ENCODE data around the gene R3HDM2. TPM values are rescaled to one million over a fixed set of nuclear protein-coding genes. Genes with fewer than 3 reads are reported as not detected.

The R3HDM2 gene
- total and polyA plus RNA-seq, 10 donors: 11.3 to 90.8 (median 53.5) TPM

- peak; percentile 76 for DNase-seq
- WGBS, 5 donors: 7 to 10% (median 9%) methylated on average over 41 to 48 of the region's 48 CpGs
- Histone ChIP-seq H3K36me3 (peaks cover 0 to 3% (median 0%) of the 10 kb centered on the region in 6 donors), H3K9me3 (no peaks in the 10 kb centered on the region), H3K27ac (no peak overlapping the region), H3K4me3 (peak overlapping the region in 2 of 8 donors; percentile 3 to 77), H3K4me1 (peaks cover 58 to 76% (median 72%) of the 10 kb centered on the region in 6 donors), H3K27me3 (replicated peaks in 1 of 7) (peaks cover 0 to 89% (median 76%) of the 10 kb centered on the region in 7 donors)
- TF ChIP-seq POLR2A (IDR thresholded peaks at IDR 0.05) (no peak), CTCF (IDR thresholded peaks at IDR 0.05 in 8 of 11, conservative IDR thresholded peaks at IDR 0.05 in 3 of 11) (no peak), POLR2AphosphoS5 (IDR thresholded peaks at IDR 0.05) (no peak)
- intact Hi-C loops (cut with DNase I; ENCODE audit: low total_unique reads): no loop called here
Observed at GRCh38 chr12:57241402-57242310, 189.2 kb downstream of the R3HDM2 start.

GRCh38 chr12:57240926-57241401 is 189.9 kb downstream of the R3HDM2 start:
- Histone ChIP-seq H3K9me3 (no peaks in the 10 kb centered on the region), H3K27me3 (replicated peaks in 1 of 7) (peaks cover 0 to 96% (median 82%) of the 10 kb centered on the region in 7 donors), H3K27ac (no peak overlapping the region), H3K4me1 (peaks cover 58 to 83% (median 78%) of the 10 kb centered on the region in 6 donors), H3K36me3 (no peaks in the 10 kb centered on the region), H3K4me3 (peak overlapping the region in 7 of 8 donors; percentile 43 to 77 (median 53))
- TF ChIP-seq CTCF (IDR thresholded peaks at IDR 0.05 in 8 of 11, conservative IDR thresholded peaks at IDR 0.05 in 3 of 11): no peak
- TF ChIP-seq POLR2AphosphoS5 (IDR thresholded peaks at IDR 0.05): no peak
- TF ChIP-seq POLR2A (IDR thresholded peaks at IDR 0.05): no peak
- intact Hi-C loops (cut with DNase I; ENCODE audit: low total_unique reads): no loop called here
- peak; percentile 82 for DNase-seq
- 6 to 11% (median 8%) methylated on average over 4 to 19 of the region's 19 CpGs for WGBS, 5 donors

GRCh38 chr12:57240066-57240921 is 190.5 kb downstream of the R3HDM2 start:
- intact Hi-C loops (cut with DNase I; ENCODE audit: low total_unique reads): no loop called here
- peak overlapping the region in 5 of 8 donors; percentile 18 to 68 (median 41) for H3K27ac ChIP-seq

More at GRCh38 chr12:57240066-57240921, 190.5 kb downstream of the R3HDM2 start:
- H3K4me3 ChIP-seq: peak overlapping the region; percentile 43 to 77 (median 51)
- H3K27me3 ChIP-seq (replicated peaks in 1 of 7): peaks cover 0 to 100% (median 82%) of the 10 kb centered on the region in 7 donors
- peaks cover 59 to 89% (median 85%) of the 10 kb centered on the region in 6 donors for H3K4me1 ChIP-seq
- H3K9me3 ChIP-seq: no peaks in the 10 kb centered on the region
- peak; percentile 55 to 62 (median 61) for TF ChIP-seq POLR2AphosphoS5 (IDR thresholded peaks at IDR 0.05)
- TF ChIP-seq CTCF (IDR thresholded peaks at IDR 0.05 in 8 of 11, conservative IDR thresholded peaks at IDR 0.05 in 3 of 11): peak in 2 of 11 experiments; percentile 8 to 30
- TF ChIP-seq POLR2A (IDR thresholded peaks at IDR 0.05): no peak
- DNase-seq: peak; percentile 89
- WGBS, 5 donors: 0 to 1% (median 1%) methylated on average over 62 to 72 of the region's 72 CpGs
- H3K36me3 ChIP-seq: peaks cover 0 to 4% (median 0%) of the 10 kb centered on the region in 6 donors
